ENCODE data around the gene HOXD11.

DNA sequence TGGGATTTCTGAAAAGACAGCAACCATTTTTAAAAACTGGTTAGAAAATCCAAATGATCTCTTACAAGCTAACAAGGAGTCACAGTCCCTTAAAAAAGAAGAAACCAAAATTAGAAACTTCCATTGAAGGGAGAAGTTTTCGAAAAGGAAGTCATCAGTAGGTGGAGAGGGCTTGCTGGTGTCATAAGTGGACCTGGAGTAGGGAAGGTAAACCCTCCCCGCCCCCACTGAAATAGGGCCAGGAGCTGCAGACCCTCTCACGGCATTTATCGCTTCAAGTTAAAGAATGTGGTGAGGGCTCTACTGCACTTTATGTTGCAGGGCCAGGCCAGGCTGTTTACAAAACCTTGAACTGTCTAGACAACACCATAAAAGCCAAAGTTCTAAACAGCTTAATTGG, 2.9 kb downstream of the HOXD11 start:
- no peak for TF ChIP-seq CTCF (IDR thresholded peaks at IDR 0.05; ENCODE audit: low read depth, low read length, poor library complexity, severe bottlenecking)
- no peak for TF ChIP-seq EZH2phosphoT487 (IDR thresholded peaks at IDR 0.05; ENCODE audit: borderline replicate concordance, low read length)

Measured in DOHH2 (cell line).